GM12878 (cell line): Measurements from ENCODE around the gene ZNF280D. TPM values are rescaled to one million over a fixed set of nuclear protein-coding genes. Genes with fewer than 3 reads are reported as not detected.

Experiments
- ATAC-seq: fragments of 200-7000 bp; cut with Tn5 transposase; 3 replicates; pipeline ENCODE4 v1.9.1; 2020; ENCODE audit warnings: mild to moderate bottlenecking, moderate library complexity
- BruUV-seq: library from RNA; stranded (reverse); fragments of 400-500 nt; replicated peaks from 2 replicates; lab custom pipeline; 2021; lab: Mats Ljungman, UMichigan
- CTCF ChIA-PET: fragments of 300-600 bp; sonication (Branson Sonifier 250); formaldehyde crosslinking; extraction: SDS; loops from one replicate; lab custom pipeline; 2021; ENCODE audit warnings: inconsistent platforms; lab: Yijun Ruan, JAX
- POLR2A ChIA-PET: fragments of 350-600 bp; formaldehyde crosslinking; extraction: SDS; loops from one replicate; lab custom pipeline; 2021; ENCODE audit warnings: inconsistent platforms; lab: Charles Lee
- RAD21 ChIA-PET: fragments of 300-600 bp; sonication (Branson Sonifier 250); formaldehyde crosslinking; loops from one replicate; lab custom pipeline; 2023; ENCODE audit warnings: antibody characterized with exemption; ENCODE audit not compliant: unreplicated experiment; lab: Charles Lee
- SMC1A ChIA-PET: fragments of 300-600 bp; sonication (Branson Sonifier 250); formaldehyde crosslinking; loops from one replicate; lab custom pipeline; 2023; ENCODE audit not compliant: unreplicated experiment, uncharacterized antibody; lab: Charles Lee
- DNase-seq: peaks from one replicate; pipeline ENCODE4 v3.0.0-alpha.2; 2011; ENCODE audit warnings: low read depth, low spot score
- FAIRE-seq: peaks from 3 replicates; lab custom pipeline; 2011; peaks lifted over from hg19 to GRCh38; lab: Jason Lieb, UNC
- H2AFZ ChIP-seq: 2 replicates; pipeline ENCODE4 v1.6.0; 2011; ENCODE audit warnings: low read depth, low read length, control low read depth; ENCODE audit not compliant: control insufficient read depth
- H3K27ac ChIP-seq: 2 replicates; pipeline ENCODE4 v1.5.1; 2011; ENCODE audit warnings: control low read depth; ENCODE audit not compliant: control insufficient read depth, insufficient read depth
- H3K27me3 ChIP-seq, 2 experiments: replicated peaks in 1 of 2; 2 replicates each; pipeline versions ENCODE4 v1.6.0 to v1.6.1; 2011; ENCODE audit warnings: low read length in 1 of 2; ENCODE audit not compliant: control insufficient read depth in 2 of 2, insufficient read depth in 2 of 2
- H3K36me3 ChIP-seq, 2 experiments: 2 replicates each; pipeline ENCODE4 v1.5.1; 2011; ENCODE audit warnings: low read length in 1 of 2; ENCODE audit not compliant: control insufficient read depth in 2 of 2, insufficient read depth in 2 of 2
- H3K4me1 ChIP-seq: 2 replicates; pipeline ENCODE4 v1.6.1; 2011; ENCODE audit warnings: mild to moderate bottlenecking, low read length, moderate library complexity, mixed read lengths; ENCODE audit not compliant: control insufficient read depth, insufficient read depth
- H3K4me2 ChIP-seq: 2 replicates; pipeline ENCODE4 v1.6.0; 2011; ENCODE audit warnings: control low read depth; ENCODE audit not compliant: control insufficient read depth, insufficient read depth
- H3K4me3 ChIP-seq: fragments of 200-600 bp; sonication (generic); 2 replicates; pipeline ENCODE4 v1.5.1; 2016
- H3K79me2 ChIP-seq: 2 replicates; pipeline ENCODE4 v1.6.0; 2011; ENCODE audit warnings: low read length; ENCODE audit not compliant: control insufficient read depth, insufficient read depth
- H3K9ac ChIP-seq: 2 replicates; pipeline ENCODE4 v1.8.0; 2011; ENCODE audit warnings: low read length, control low read depth, mixed read lengths; ENCODE audit not compliant: control insufficient read depth, insufficient read depth
- H3K9me3 ChIP-seq: replicated peaks from 3 replicates; pipeline ENCODE4 v1.5.1; 2011; ENCODE audit warnings: mild to moderate bottlenecking, low read length; ENCODE audit not compliant: control insufficient read depth, insufficient read depth
- H4K20me1 ChIP-seq: 2 replicates; pipeline ENCODE4 v1.6.0; 2011; ENCODE audit not compliant: control insufficient read depth, insufficient read depth
- CBFB ChIP-seq: IDR thresholded peaks from 2 replicates; pipeline ENCODE4 v1.6.1; 2016; ENCODE audit warnings: antibody characterized with exemption, low read depth
- EP300 ChIP-seq, 2 experiments: fragments of 150-350 bp in 1 of 2; IDR thresholded peaks; 2 replicates each; pipeline ENCODE4 v1.6.1; 2011 to 2012; ENCODE audit warnings: low read depth in 2 of 2, low read length in 2 of 2, borderline replicate concordance in 1 of 2, improper control_type of control experiment in 1 of 2, inconsistent platforms in 1 of 2; ENCODE audit not compliant: control insufficient read depth in 1 of 2
- GABPA ChIP-seq: IDR thresholded peaks from 2 replicates; pipeline ENCODE4 v1.6.1; 2014; ENCODE audit warnings: antibody characterized with exemption, low read depth, mild to moderate bottlenecking, inconsistent platforms
- HDGF ChIP-seq: fragments of 450-650 bp; IDR thresholded peaks from 2 replicates; pipeline ENCODE4 v1.6.1; 2016; ENCODE audit warnings: antibody characterized with exemption
- PAX5 ChIP-seq: IDR thresholded peaks from 2 replicates; pipeline ENCODE4 v1.6.1; 2011; ENCODE audit warnings: low read depth, low read length, borderline replicate concordance
- POLR2AphosphoS5 ChIP-seq: IDR thresholded peaks from 2 replicates; pipeline ENCODE4 v1.6.1; 2011; ENCODE audit warnings: mild to moderate bottlenecking, low read length, inconsistent platforms
- RELA ChIP-seq: fragments of 450-650 bp; IDR thresholded peaks from 2 replicates; pipeline ENCODE4 v1.8.0; 2014; ENCODE audit warnings: borderline replicate concordance; ENCODE audit not compliant: partially characterized antibody
- SPI1 ChIP-seq: IDR thresholded peaks from 2 replicates; pipeline ENCODE4 v1.6.1; 2011; ENCODE audit warnings: low read depth, mild to moderate bottlenecking, low read length, moderate library complexity, borderline replicate concordance; ENCODE audit not compliant: insufficient read depth
- SREBF2 ChIP-seq: IDR thresholded peaks from 2 replicates; pipeline ENCODE4 v1.6.1; 2012; ENCODE audit warnings: mild to moderate bottlenecking, low read length
- TCF12 ChIP-seq: IDR thresholded peaks from 2 replicates; pipeline ENCODE4 v1.6.1; 2011; ENCODE audit warnings: low read depth, mild to moderate bottlenecking, low read length
- ZNF217 ChIP-seq: fragments of 450-650 bp; IDR thresholded peaks from 2 replicates; pipeline ENCODE4 v1.6.1; 2017; ENCODE audit warnings: antibody characterized with exemption, mild to moderate bottlenecking
- ZZZ3 ChIP-seq: IDR thresholded peaks from 2 replicates; pipeline ENCODE4 v1.6.1; 2011; ENCODE audit warnings: low read depth; ENCODE audit not compliant: control insufficient read depth, insufficient read length
- WGBS: methylation state at CpG from one replicate; pipeline ENCODE4 v1.1.6; 2016; ENCODE audit warnings: low lambda C conversion rate; ENCODE audit not compliant: insufficient replicate concordance, insufficient coverage; ENCODE audit errors: missing lambda C conversion rate; 5-methylcytosine and 5-hydroxymethylcytosine counted together
- in situ Hi-C: fragments of 300-500 bp; cut with MboI; formaldehyde crosslinking; loops from 9 replicates; pipeline ENCODE4 v1.14.3; 2018; ENCODE audit warnings: mixed read lengths
- intact Hi-C: fragments of 100-400 bp; cut with micrococcal nuclease; formaldehyde crosslinking; loops from one replicate; pipeline ENCODE4 v1.14.2; 2022; ENCODE audit not compliant: unreplicated experiment
- polyA plus RNA-seq, 11 experiments: library from polyadenylated mRNA; depleted of rRNA in 4 of 11; unstranded in 6 of 11; stranded (reverse) in 5 of 11; fragments of >200 nt; fragmentation: Nextera tagmentation in 4 of 11; fragmentation: Illumina TruSeq in 1 of 11; extraction: Ambion mirVana in 4 of 11; extraction: Trizol in 1 of 11; gene quantifications; 1 replicate in 1 of 11; 2 replicates in 10 of 11; pipeline versions ENCODE4 v1.2.1 to v1.2.3, GENCODE V29; 2011 to 2016; ENCODE audit warnings: inconsistent platforms in 2 of 11, missing spikeins in 2 of 11, low read depth in 1 of 11
- total RNA-seq, 4 experiments: library from RNA; depleted of rRNA in 3 of 4; stranded (reverse); fragments of >200 nt in 3 of 4; fragmentation: Illumina TruSeq in 1 of 4; extraction: Trizol in 1 of 4; gene quantifications; 2 replicates each; pipeline versions ENCODE4 v1.2.1 to v1.2.3, GENCODE V29; 2013 to 2021
- TF ChIP-seq, protein P1 (sequence below): fragments of 150-350 bp; IDR thresholded peaks from 2 replicates; pipeline ENCODE4 v1.6.1; 2016; ENCODE audit warnings: low read depth, low read length
- TF ChIP-seq, protein P2 (sequence below): fragments of 150-350 bp; IDR thresholded peaks from 2 replicates; pipeline ENCODE4 v1.6.1; 2014; ENCODE audit warnings: mild to moderate bottlenecking, low read depth, low read length
- TF ChIP-seq, protein P3 (sequence below): fragments of 450-650 bp; IDR thresholded peaks from 2 replicates; pipeline ENCODE4 v1.6.1; 2016; ENCODE audit warnings: mild to moderate bottlenecking

ZNF280D gene
- total and polyA plus RNA-seq, 10 of the 15 experiments (the other 5 are each of a cell fraction or from before 2014, with no cell fraction given), result 5.6 to 18.6 (median 8.6) TPM

DNA sequence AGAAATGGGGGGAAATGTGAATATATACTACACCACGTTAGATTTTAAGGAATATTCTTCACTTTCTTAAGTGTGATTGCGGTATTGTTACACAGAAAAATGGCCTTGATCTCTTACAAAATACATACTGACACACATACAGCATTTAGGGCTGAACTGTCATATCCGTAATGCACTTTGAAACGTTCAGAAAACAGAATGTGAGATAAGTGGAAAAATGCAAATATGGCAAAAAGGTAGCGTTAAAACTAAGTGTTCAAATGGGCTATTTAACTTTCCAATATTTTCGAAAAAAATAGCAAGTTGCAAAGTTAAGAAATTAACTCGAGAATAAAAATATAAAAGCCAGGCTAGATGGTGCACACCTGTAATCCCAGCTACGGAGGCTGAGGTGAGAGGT lies 1.8 kb downstream of the ZNF280D start (continued):
- TF ChIP-seq, protein P1, sequence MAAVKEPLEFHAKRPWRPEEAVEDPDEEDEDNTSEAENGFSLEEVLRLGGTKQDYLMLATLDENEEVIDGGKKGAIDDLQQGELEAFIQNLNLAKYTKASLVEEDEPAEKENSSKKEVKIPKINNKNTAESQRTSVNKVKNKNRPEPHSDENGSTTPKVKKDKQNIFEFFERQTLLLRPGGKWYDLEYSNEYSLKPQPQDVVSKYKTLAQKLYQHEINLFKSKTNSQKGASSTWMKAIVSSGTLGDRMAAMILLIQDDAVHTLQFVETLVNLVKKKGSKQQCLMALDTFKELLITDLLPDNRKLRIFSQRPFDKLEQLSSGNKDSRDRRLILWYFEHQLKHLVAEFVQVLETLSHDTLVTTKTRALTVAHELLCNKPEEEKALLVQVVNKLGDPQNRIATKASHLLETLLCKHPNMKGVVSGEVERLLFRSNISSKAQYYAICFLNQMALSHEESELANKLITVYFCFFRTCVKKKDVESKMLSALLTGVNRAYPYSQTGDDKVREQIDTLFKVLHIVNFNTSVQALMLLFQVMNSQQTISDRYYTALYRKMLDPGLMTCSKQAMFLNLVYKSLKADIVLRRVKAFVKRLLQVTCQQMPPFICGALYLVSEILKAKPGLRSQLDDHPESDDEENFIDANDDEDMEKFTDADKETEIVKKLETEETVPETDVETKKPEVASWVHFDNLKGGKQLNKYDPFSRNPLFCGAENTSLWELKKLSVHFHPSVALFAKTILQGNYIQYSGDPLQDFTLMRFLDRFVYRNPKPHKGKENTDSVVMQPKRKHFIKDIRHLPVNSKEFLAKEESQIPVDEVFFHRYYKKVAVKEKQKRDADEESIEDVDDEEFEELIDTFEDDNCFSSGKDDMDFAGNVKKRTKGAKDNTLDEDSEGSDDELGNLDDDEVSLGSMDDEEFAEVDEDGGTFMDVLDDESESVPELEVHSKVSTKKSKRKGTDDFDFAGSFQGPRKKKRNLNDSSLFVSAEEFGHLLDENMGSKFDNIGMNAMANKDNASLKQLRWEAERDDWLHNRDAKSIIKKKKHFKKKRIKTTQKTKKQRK, result no peak
- TF ChIP-seq ZNF217, result no peak

DNA sequence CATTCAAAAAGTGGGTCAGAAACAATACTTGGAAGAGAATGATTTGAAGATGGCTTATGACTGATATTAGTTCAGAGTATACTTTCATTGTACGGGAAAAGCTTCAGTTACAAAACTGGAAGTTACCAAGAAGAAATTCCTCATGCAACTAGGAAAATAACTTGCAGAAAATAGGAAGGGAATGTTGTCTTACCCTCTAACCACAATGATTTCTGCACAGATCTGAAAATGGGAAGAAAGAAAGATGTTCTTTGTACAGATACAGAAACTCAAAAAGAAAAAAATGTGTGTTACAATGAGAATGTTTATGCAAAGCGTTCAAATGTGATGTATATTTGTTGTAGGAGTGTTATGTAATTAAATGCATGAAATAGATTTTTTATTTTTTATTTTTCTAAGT lies 3.7 kb downstream of the ZNF280D start:
- RAD21 ChIA-PET, result no interaction called here
- intact Hi-C loops, result no loop called here

More for the DNA sequence above, 3.7 kb downstream of the ZNF280D start:
- ChIA-PET POLR2A (no interaction called here), CTCF (interaction anchor here (1.1 kb wide), 1 partner anchor 12 kb away, joined by 3 read pairs; no protein-coding TSS in a partner anchor), SMC1A (no interaction called here)
- no peak overlapping the region for H3K4me3 ChIP-seq
- no peak overlapping the region for H3K27ac ChIP-seq
- peaks cover 13% of the 10 kb centered on the region for H3K4me1 ChIP-seq
- H3K9ac ChIP-seq, result no peak overlapping the region
- WGBS, result 100% methylated on average over 2 of the region's 2 CpGs
- no peaks in the 10 kb centered on the region for H3K36me3 ChIP-seq
- no peaks in the 10 kb centered on the region for H4K20me1 ChIP-seq
- H3K79me2 ChIP-seq, result peaks cover 32% of the 10 kb centered on the region
- H2AFZ ChIP-seq, result no peak overlapping the region
- BruUV-seq, result no TSS peak
- peak overlapping the region; percentile 27; the same call in 1 of the 2 replicates for H3K4me2 ChIP-seq
- DNase-seq (no peak), FAIRE-seq (no peak), ATAC-seq (no peak)
- in situ Hi-C loops, result no loop called here
- no peaks in the 10 kb centered on the region for H3K27me3 ChIP-seq
- no peak for TF ChIP-seq TCF12
- TF ChIP-seq, protein P2, sequence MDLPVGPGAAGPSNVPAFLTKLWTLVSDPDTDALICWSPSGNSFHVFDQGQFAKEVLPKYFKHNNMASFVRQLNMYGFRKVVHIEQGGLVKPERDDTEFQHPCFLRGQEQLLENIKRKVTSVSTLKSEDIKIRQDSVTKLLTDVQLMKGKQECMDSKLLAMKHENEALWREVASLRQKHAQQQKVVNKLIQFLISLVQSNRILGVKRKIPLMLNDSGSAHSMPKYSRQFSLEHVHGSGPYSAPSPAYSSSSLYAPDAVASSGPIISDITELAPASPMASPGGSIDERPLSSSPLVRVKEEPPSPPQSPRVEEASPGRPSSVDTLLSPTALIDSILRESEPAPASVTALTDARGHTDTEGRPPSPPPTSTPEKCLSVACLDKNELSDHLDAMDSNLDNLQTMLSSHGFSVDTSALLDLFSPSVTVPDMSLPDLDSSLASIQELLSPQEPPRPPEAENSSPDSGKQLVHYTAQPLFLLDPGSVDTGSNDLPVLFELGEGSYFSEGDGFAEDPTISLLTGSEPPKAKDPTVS, result no peak
- no peak for TF ChIP-seq POLR2AphosphoS5
- no peak for TF ChIP-seq PAX5
- TF ChIP-seq SREBF2, result no peak
- TF ChIP-seq GABPA, result no peak
- TF ChIP-seq RELA, result no peak
- TF ChIP-seq CBFB, result no peak
- TF ChIP-seq, protein P3, sequence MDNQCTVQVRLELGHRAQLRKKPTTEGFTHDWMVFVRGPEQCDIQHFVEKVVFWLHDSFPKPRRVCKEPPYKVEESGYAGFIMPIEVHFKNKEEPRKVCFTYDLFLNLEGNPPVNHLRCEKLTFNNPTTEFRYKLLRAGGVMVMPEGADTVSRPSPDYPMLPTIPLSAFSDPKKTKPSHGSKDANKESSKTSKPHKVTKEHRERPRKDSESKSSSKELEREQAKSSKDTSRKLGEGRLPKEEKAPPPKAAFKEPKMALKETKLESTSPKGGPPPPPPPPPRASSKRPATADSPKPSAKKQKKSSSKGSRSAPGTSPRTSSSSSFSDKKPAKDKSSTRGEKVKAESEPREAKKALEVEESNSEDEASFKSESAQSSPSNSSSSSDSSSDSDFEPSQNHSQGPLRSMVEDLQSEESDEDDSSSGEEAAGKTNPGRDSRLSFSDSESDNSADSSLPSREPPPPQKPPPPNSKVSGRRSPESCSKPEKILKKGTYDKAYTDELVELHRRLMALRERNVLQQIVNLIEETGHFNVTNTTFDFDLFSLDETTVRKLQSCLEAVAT, result no peak
- no peak for TF ChIP-seq EP300 (IDR thresholded peaks at IDR 0.05; ENCODE audit: borderline replicate concordance in 1 of 2, control insufficient read depth in 1 of 2, low read depth in 2 of 2, low read length in 2 of 2)
- TF ChIP-seq ZZZ3, result no peak
- no peak for TF ChIP-seq HDGF
- no peak for TF ChIP-seq SPI1
- no peaks in the 10 kb centered on the region; the same call in 1 of the 3 replicates for H3K9me3 ChIP-seq
